Heart left ventricle (tissue), 16 donors: Measurements from ENCODE around the gene FBXL14. TPM values are rescaled to one million over a fixed set of nuclear protein-coding genes. Genes with fewer than 3 reads are reported as not detected.

Experiments
- ATAC-seq, 4 donors: fragments of 200-7000 bp; cut with Tn5 transposase; one replicate each; pipeline ENCODE4 v1.9.1; 2020 to 2022; ENCODE audit warnings: moderate library complexity in 4 of 4, mild to moderate bottlenecking in 3 of 4, moderate number of reproducible peaks in 1 of 4
- DNase-seq, 5 donors: peaks; one replicate each; pipeline ENCODE4 v3.0.0-alpha.2; 2020
- H3K27ac ChIP-seq, 12 donors: fragments of 200-600 bp; sonication (generic) in 4 of 12; one replicate each; pipeline versions ENCODE4 v1.5.0 to v1.8.0; 2016 to 2022; ENCODE audit warnings: mild to moderate bottlenecking in 2 of 12
- H3K27me3 ChIP-seq, 9 donors: fragments of 200-600 bp; sonication (generic) in 2 of 9; one replicate each; pipeline versions ENCODE4 v1.5.1 to v1.8.0; 2016 to 2022; ENCODE audit warnings: mild to moderate bottlenecking in 3 of 9
- H3K36me3 ChIP-seq, 9 donors: fragments of 200-600 bp; sonication (generic) in 2 of 9; one replicate each; pipeline versions ENCODE4 v1.5.0 to v1.8.0; 2018 to 2022; ENCODE audit warnings: mild to moderate bottlenecking in 2 of 9
- H3K4me1 ChIP-seq, 12 donors: fragments of 200-600 bp; sonication (generic) in 4 of 12; one replicate each; pipeline versions ENCODE4 v1.5.0 to v1.8.0; 2016 to 2022; ENCODE audit warnings: mild to moderate bottlenecking in 3 of 12
- H3K4me3 ChIP-seq, 12 donors: fragments of 200-600 bp; sonication (generic) in 4 of 12; one replicate each; pipeline versions ENCODE4 v1.5.0 to v1.8.0; 2017 to 2022; ENCODE audit warnings: mild to moderate bottlenecking in 9 of 12, moderate library complexity in 4 of 12
- H3K9me3 ChIP-seq, 12 donors: fragments of 200-600 bp; sonication (generic) in 4 of 12; one replicate each; pipeline versions ENCODE4 v1.5.0 to v1.8.0; 2016 to 2022; ENCODE audit warnings: mild to moderate bottlenecking in 1 of 12
- CTCF ChIP-seq, 12 donors: fragments of 200-600 bp; sonication (generic) in 4 of 12; IDR thresholded peaks; one replicate each; pipeline versions ENCODE4 v1.5.0 to v1.8.0; 2018 to 2022; ENCODE audit warnings: antibody characterized with exemption in 12 of 12, mild to moderate bottlenecking in 5 of 12
- POLR2A ChIP-seq, 2 donors: fragments of 450-650 bp; IDR thresholded peaks; one replicate each; pipeline ENCODE4 v1.6.1; 2017; ENCODE audit warnings: antibody characterized with exemption in 2 of 2, mild to moderate bottlenecking in 2 of 2, moderate library complexity in 2 of 2
- WGBS, 4 donors: extraction: QIAGEN DNeasy Blood & Tissue Kit in 2 of 4; methylation state at CpG; one replicate each; pipeline versions ENCODE4 v1.1.5 to v1.1.7; 2013 to 2018; 5-methylcytosine and 5-hydroxymethylcytosine counted together
- intact Hi-C, 10 donors: fragments of 100-400 bp; cut with DNase I; formaldehyde crosslinking; loops; one replicate each; pipeline versions ENCODE4 v1.11.1 to v1.14.2; 2022
- polyA plus RNA-seq, 2 donors: library from polyadenylated mRNA; stranded (reverse); fragments of 200-250 nt; gene quantifications; one replicate each; pipeline ENCODE4 v1.2.3, GENCODE V29; 2013
- total RNA-seq, 9 donors: library from RNA; depleted of rRNA in 2 of 9; stranded (reverse); fragments of >200 nt in 2 of 9; fragmentation: NEBNext Ultra II Directional in 3 of 9; extraction: Animal tissue kit (Norgen Biotek cat#: 25700) in 3 of 9; gene quantifications; one replicate each; pipeline versions ENCODE4 v1.1.0 to v1.2.4, GENCODE V29; 2016 to 2023
- donor health status: ischemic (EF 13 %, LVEDD 7.1; RV severe dilation, severe dysfunction).
- donor health status: healthy with polysubstance abuse.
- donor health status: DM: no; HTN: yes; CAD: no.
- donor health status: DM: no; HTN: no; CAD: no.
- donor health status: ischemic (EF 25% LVEDD 6.9; RV normal size, moderate dysfunction).
- donor health status: ischemic (EF 25% LVEDD 5.7; RV mildly dilated, moderate dysfunction).
- donor health status: healthy.
- donor health status: DM: yes; HTN: yes; CAD: no.
- donor health status: ischemic (EF 35%, LVEDD 5.7; RV mildly dilated, moderate dysfunction).
- donor health status: nonischemic (EF 11% LVEDD 7.7; RV severe dilation, severe dysfunction).
- donor health status: DM: yes; HTN: yes; CAD: no.
- donor health status: PGD.
- donor health status: ischemic (EF 29% LVEDD 5.4; RV normal size, mild dysfunction).
- donor health status: nonischemic (EF 23%, LVEDD 6.1; RV moderate dilation, normal function).

FBXL14 gene
- total and polyA plus RNA-seq, 11 donors: 1.7 to 10.1 (median 8.4) TPM

GRCh38 chr12:1546931-1547640, 47.3 kb downstream of the FBXL14 start:
- intact Hi-C loops: no loop called here
- no peak overlapping the region for H3K27ac ChIP-seq
- 85 to 91% (median 89%) methylated on average over 12 to 19 of the region's 19 CpGs for WGBS, 4 donors
- DNase-seq (no peak), ATAC-seq (no peak)
- no peaks in the 10 kb centered on the region for H3K36me3 ChIP-seq
- H3K27me3 ChIP-seq: no peaks in the 10 kb centered on the region
- TF ChIP-seq CTCF (IDR thresholded peaks at IDR 0.05) (no peak), POLR2A (IDR thresholded peaks at IDR 0.05) (no peak)
- H3K4me1 ChIP-seq: peaks cover 0 to 6% (median 0%) of the 10 kb centered on the region in 12 donors
- H3K9me3 ChIP-seq: peaks cover 0 to 9% (median 0%) of the 10 kb centered on the region in 12 donors
- no peak overlapping the region for H3K4me3 ChIP-seq

GRCh38 chr12:1544996-1545700, 49.2 kb downstream of the FBXL14 start:
- no peaks in the 10 kb centered on the region for H3K27me3 ChIP-seq
- no peak overlapping the region for H3K4me3 ChIP-seq
- H3K9me3 ChIP-seq: peaks cover 0 to 9% (median 0%) of the 10 kb centered on the region in 12 donors
- DNase-seq: no peak
- no peak for TF ChIP-seq POLR2A (IDR thresholded peaks at IDR 0.05)
- TF ChIP-seq CTCF (IDR thresholded peaks at IDR 0.05): peak in 5 of 12 donors; percentile 7 to 34 (median 27)
- no peak overlapping the region for H3K27ac ChIP-seq
- 56 to 62% (median 59%) methylated on average over 7 of the region's 7 CpGs for WGBS, 4 donors
- no peaks in the 10 kb centered on the region for H3K36me3 ChIP-seq
- no peak for ATAC-seq
- intact Hi-C loops: no loop called here
- H3K4me1 ChIP-seq: peaks cover 0 to 12% (median 0%) of the 10 kb centered on the region in 12 donors

- no peak for DNase-seq
- H3K4me3 ChIP-seq: no peak overlapping the region
- peaks cover 0 to 6% (median 0%) of the 10 kb centered on the region in 9 donors for H3K27me3 ChIP-seq
- intact Hi-C loops: no loop called here
- no peak for ATAC-seq
- H3K36me3 ChIP-seq: no peaks in the 10 kb centered on the region
- TF ChIP-seq POLR2A (IDR thresholded peaks at IDR 0.05) (no peak), CTCF (IDR thresholded peaks at IDR 0.05) (no peak)
- no peak overlapping the region for H3K27ac ChIP-seq
- WGBS, 4 donors: 94 to 97% (median 95%) methylated on average over 7 of the region's 7 CpGs
- H3K4me1 ChIP-seq: peaks cover 0 to 12% (median 0%) of the 10 kb centered on the region in 12 donors
- H3K9me3 ChIP-seq: peaks cover 0 to 9% (median 0%) of the 10 kb centered on the region in 12 donors
Observed at GRCh38 chr12:1542599-1542998, 51.8 kb downstream of the FBXL14 start.

GRCh38 chr12:1540690-1541089, 53.7 kb downstream of the FBXL14 start:
- WGBS, 4 donors: 89 to 94% (median 92%) methylated on average over 6 of the region's 6 CpGs
- Histone ChIP-seq H3K27me3 (peaks cover 0 to 24% (median 0%) of the 10 kb centered on the region in 9 donors), H3K36me3 (no peaks in the 10 kb centered on the region), H3K27ac (no peak overlapping the region), H3K4me3 (no peak overlapping the region), H3K9me3 (peaks cover 0 to 9% (median 0%) of the 10 kb centered on the region in 12 donors), H3K4me1 (peaks cover 0 to 12% (median 0%) of the 10 kb centered on the region in 12 donors)
- no peak for DNase-seq
- TF ChIP-seq POLR2A (IDR thresholded peaks at IDR 0.05): no peak
- no peak for TF ChIP-seq CTCF (IDR thresholded peaks at IDR 0.05)
- intact Hi-C loops: no loop called here
- no peak for ATAC-seq
